Measurements from ENCODE around the gene SPRTN.

- TF ChIP-seq CTCF (IDR thresholded peaks at IDR 0.05) (no peak), POLR2A (IDR thresholded peaks at IDR 0.05; ENCODE audit: low read depth) (no peak)
Measured at GRCh38 chr1:231363624-231364023, 25.5 kb downstream of the SPRTN start.
